HepG2 (cell line): ENCODE results near the gene CEACAM4. TPM values are rescaled to one million over a fixed set of nuclear protein-coding genes. Genes with fewer than 3 reads are reported as not detected.

Experiments used
- ATAC-seq: fragments of 200-7000 bp; cut with Tn5 transposase; 3 replicates; pipeline ENCODE4 v1.9.1; 2020; ENCODE audit warnings: mild to moderate bottlenecking, moderate library complexity
- BruUV-seq: library from RNA; stranded (reverse); fragments of 400-500 nt; replicated peaks from 2 replicates; lab custom pipeline; 2021; lab: Mats Ljungman, UMichigan
- CTCF ChIA-PET: fragments of 300-600 bp; formaldehyde crosslinking; extraction: SDS; loops from one replicate; lab custom pipeline; 2021; ENCODE audit warnings: low total read pairs, inconsistent platforms, low intra/inter-chr PET ratio; lab: Yijun Ruan, JAX
- POLR2A ChIA-PET: fragments of 350-600 bp; sonication (Branson Sonifier 250); formaldehyde crosslinking; loops from one replicate; lab custom pipeline; 2020; ENCODE audit warnings: antibody characterized with exemption, inconsistent platforms; lab: Yijun Ruan, JAX
- DNase-seq: peaks from one replicate; pipeline ENCODE4 v3.0.0-alpha.2; 2015; ENCODE audit warnings: low spot score
- FAIRE-seq: peaks from 3 replicates; lab custom pipeline; 2011; peaks lifted over from hg19 to GRCh38; lab: Jason Lieb, UNC
- H2AFZ ChIP-seq: one replicate; pipeline ENCODE4 v1.6.1; 2011; ENCODE audit warnings: low read length, inconsistent platforms
- H3K27ac ChIP-seq: fragments of 300-600 bp; 3 replicates; pipeline ENCODE4 v1.8.0; 2011; ENCODE audit warnings: mixed run types, mild to moderate bottlenecking, mixed read lengths, low read length, inconsistent platforms; ENCODE audit not compliant: insufficient read depth; ENCODE audit errors: extremely low read length
- H3K27me3 ChIP-seq, 2 experiments: fragments of 200-600 bp in 1 of 2; 2 replicates in 1 of 2; 3 replicates in 1 of 2; pipeline versions ENCODE4 v1.6.0 to v1.8.0; 2011; ENCODE audit warnings: low read length in 2 of 2, mild to moderate bottlenecking in 2 of 2, moderate library complexity in 2 of 2, inconsistent platforms in 1 of 2; ENCODE audit not compliant: insufficient read depth in 2 of 2, control insufficient read depth in 1 of 2
- H3K36me3 ChIP-seq, 2 experiments: fragments of 200-600 bp in 1 of 2; replicated peaks in 1 of 2; 2 replicates in 1 of 2; 3 replicates in 1 of 2; pipeline versions ENCODE4 v1.5.1 to v1.8.0; 2011; ENCODE audit warnings: low read length in 2 of 2, inconsistent platforms in 1 of 2; ENCODE audit not compliant: insufficient read depth in 2 of 2, control insufficient read depth in 1 of 2
- H3K4me1 ChIP-seq: 2 replicates; pipeline ENCODE4 v1.5.1; 2012; ENCODE audit warnings: low read length, inconsistent platforms; ENCODE audit not compliant: insufficient read depth
- H3K4me2 ChIP-seq: 2 replicates; pipeline ENCODE4 v1.6.0; 2011; ENCODE audit warnings: low read depth, low read length, inconsistent platforms
- H3K4me3 ChIP-seq, 3 experiments: fragments of 200-600 bp in 1 of 3; sonication (generic), shearing (Covaris generic) in 1 of 3; replicated peaks in 1 of 3; 2 replicates each; pipeline ENCODE4 v1.5.1; 2011 to 2016; ENCODE audit warnings: low read length in 3 of 3, inconsistent platforms in 2 of 3, low read depth in 2 of 3, mild to moderate bottlenecking in 2 of 3, control low read depth in 1 of 3, mixed read lengths in 1 of 3; ENCODE audit not compliant: insufficient read depth in 1 of 3
- H3K79me2 ChIP-seq: one replicate; pipeline ENCODE4 v1.6.1; 2011; ENCODE audit warnings: low read length, inconsistent platforms; ENCODE audit not compliant: insufficient read depth
- H3K9ac ChIP-seq: 2 replicates; pipeline ENCODE4 v1.6.0; 2011; ENCODE audit warnings: mild to moderate bottlenecking, low read depth, low read length, inconsistent platforms; ENCODE audit not compliant: insufficient read depth
- H3K9me3 ChIP-seq: 2 replicates; pipeline ENCODE4 v1.5.1; 2012; ENCODE audit warnings: mild to moderate bottlenecking, low read length
- H4K20me1 ChIP-seq: 2 replicates; pipeline ENCODE4 v1.6.0; 2011; ENCODE audit warnings: inconsistent platforms, mild to moderate bottlenecking, low read length, moderate library complexity; ENCODE audit not compliant: insufficient read depth
- BCLAF1 ChIP-seq: fragments of 450-650 bp; IDR thresholded peaks from 2 replicates; pipeline ENCODE4 v1.6.1; 2017; ENCODE audit warnings: mild to moderate bottlenecking
- DPF2 ChIP-seq: sonication (generic); formaldehyde crosslinking; IDR thresholded peaks from 2 replicates; pipeline ENCODE4 v1.4.0; 2020; ENCODE audit warnings: mild to moderate bottlenecking, low read depth, missing genetic modification reagents, borderline replicate concordance
- DR1 ChIP-seq: sonication (generic); formaldehyde crosslinking; IDR thresholded peaks from 2 replicates; pipeline ENCODE4 v1.8.0; 2021; ENCODE audit warnings: mild to moderate bottlenecking, missing genetic modification reagents, inconsistent platforms
- HNRNPLL ChIP-seq: fragments of 200-400 bp; formaldehyde crosslinking; IDR thresholded peaks from 2 replicates; pipeline ENCODE4 v1.6.1; 2017; ENCODE audit warnings: mild to moderate bottlenecking, low read depth, low read length; ENCODE audit not compliant: poor library complexity, severe bottlenecking
- JUND ChIP-seq: sonication (generic); formaldehyde crosslinking; IDR thresholded peaks from 2 replicates; pipeline ENCODE4 v1.8.0; 2022; ENCODE audit warnings: mild to moderate bottlenecking, missing genetic modification reagents
- MLX ChIP-seq: IDR thresholded peaks from 2 replicates; pipeline ENCODE4 v1.6.1; 2016
- NFYC ChIP-seq: IDR thresholded peaks from 2 replicates; pipeline ENCODE4 v1.6.1; 2016; ENCODE audit warnings: missing genetic modification reagents, missing compliant biosample characterization
- PAF1 ChIP-seq: IDR thresholded peaks from 2 replicates; pipeline ENCODE4 v1.6.1; 2016; ENCODE audit warnings: missing genetic modification reagents, missing compliant biosample characterization
- REXO4 ChIP-seq: sonication (generic); formaldehyde crosslinking; IDR thresholded peaks from 2 replicates; pipeline ENCODE4 v1.8.0; 2022; ENCODE audit warnings: missing genetic modification reagents, mild to moderate bottlenecking, borderline replicate concordance
- RFXANK ChIP-seq: IDR thresholded peaks from 2 replicates; pipeline ENCODE4 v1.6.1; 2016
- RXRB ChIP-seq: IDR thresholded peaks from 2 replicates; pipeline ENCODE4 v1.6.1; 2016; ENCODE audit warnings: borderline replicate concordance, missing genetic modification reagents, missing compliant biosample characterization
- ZKSCAN8 ChIP-seq: IDR thresholded peaks from 2 replicates; pipeline ENCODE4 v1.6.1; 2016; ENCODE audit warnings: borderline replicate concordance, missing genetic modification reagents, missing compliant biosample characterization
- ZMAT3 ChIP-seq: sonication (generic); formaldehyde crosslinking; conservative IDR thresholded peaks from 2 replicates; pipeline ENCODE4 v1.7.0; 2021; ENCODE audit warnings: missing genetic modification reagents
- ZNF382 ChIP-seq: sonication (generic); formaldehyde crosslinking; IDR thresholded peaks from 2 replicates; pipeline ENCODE4 v1.5.0; 2020; ENCODE audit warnings: missing genetic modification reagents, mild to moderate bottlenecking, borderline replicate concordance
- ZNF484 ChIP-seq: sonication (generic); formaldehyde crosslinking; IDR thresholded peaks from 2 replicates; pipeline ENCODE4 v1.5.1; 2020; ENCODE audit warnings: mild to moderate bottlenecking, low read depth, missing genetic modification reagents, borderline replicate concordance
- ZNF609 ChIP-seq: sonication (generic); formaldehyde crosslinking; IDR thresholded peaks from 2 replicates; pipeline ENCODE4 v1.4.0; 2020; ENCODE audit warnings: mild to moderate bottlenecking, missing genetic modification reagents, borderline replicate concordance
- ZNF776 ChIP-seq: sonication (generic); formaldehyde crosslinking; IDR thresholded peaks from 2 replicates; pipeline ENCODE4 v1.4.0; 2020; ENCODE audit warnings: mild to moderate bottlenecking, missing genetic modification reagents
- ZNF839 ChIP-seq: sonication (generic); formaldehyde crosslinking; IDR thresholded peaks from 2 replicates; pipeline ENCODE4 v1.4.0; 2020; ENCODE audit warnings: missing genetic modification reagents, mild to moderate bottlenecking, borderline replicate concordance
- WGBS: methylation state at CpG from one replicate; pipeline ENCODE4 v1.1.6; 2017; ENCODE audit warnings: low lambda C conversion rate; 5-methylcytosine and 5-hydroxymethylcytosine counted together
- in situ Hi-C: cut with HindIII; loops from 2 replicates; pipeline ENCODE4 v1.10.0; 2017; ENCODE audit warnings: low pct_unique_long_range_greater_than_20kb; ENCODE audit not compliant: extremely low pct_ligation_motif_present
- intact Hi-C: fragments of 100-400 bp; cut with micrococcal nuclease; formaldehyde crosslinking; loops from one replicate; pipeline ENCODE4 v1.10.0; 2022; ENCODE audit not compliant: unreplicated experiment
- polyA plus RNA-seq, 8 experiments: library from polyadenylated mRNA; depleted of rRNA in 3 of 8; stranded (reverse) in 7 of 8; unstranded in 1 of 8; fragments of >200 nt; fragmentation: Illumina TruSeq in 4 of 8; extraction: Trizol in 4 of 8; gene quantifications; 2 replicates each; pipeline versions ENCODE4 v1.2.1 to v1.2.3, GENCODE V29; 2011 to 2016; ENCODE audit warnings: low read depth in 4 of 8, missing spikeins in 1 of 8, mixed read lengths in 1 of 8; ENCODE audit not compliant: insufficient read depth in 1 of 8
- total RNA-seq, 5 experiments: library from RNA; depleted of rRNA; stranded (reverse); fragments of >200 nt; fragmentation: Illumina TruSeq; extraction: Trizol; gene quantifications; 2 replicates each; pipeline ENCODE4 v1.2.3, GENCODE V29; 2016; ENCODE audit warnings: low read depth in 1 of 5

CEACAM4 gene
- total and polyA plus RNA-seq, 2 of the 13 experiments (the other 11 are each of a cell fraction or from before 2014, with no cell fraction given), result not detected

- H2AFZ ChIP-seq, result no peak overlapping the region
- no peak overlapping the region for H3K27ac ChIP-seq
- no peaks in the 10 kb centered on the region for H3K36me3 ChIP-seq
- ATAC-seq (no peak), DNase-seq (no peak), FAIRE-seq (no peak)
- CTCF ChIA-PET, result no interaction called here
- H3K4me3 ChIP-seq, result no peak overlapping the region
- H4K20me1 ChIP-seq, result no peaks in the 10 kb centered on the region; the same call in 1 of the 2 replicates
- no TSS peak for BruUV-seq
- intact Hi-C loops, result no loop called here
- no peak overlapping the region for H3K9ac ChIP-seq
- H3K79me2 ChIP-seq, result no peaks in the 10 kb centered on the region
- H3K4me2 ChIP-seq, result no peak overlapping the region
- POLR2A ChIA-PET, result no interaction called here
- H3K27me3 ChIP-seq, result 0 out of 5 replicates have a peak, but pooled peaks cover 0 to 1% of the 10 kb centered on the region in 2 experiments
- no peaks in the 10 kb centered on the region for H3K4me1 ChIP-seq
- WGBS, result no CpG with 5 or more reads among the region's 1 CpG
- in situ Hi-C loops, result no loop called here
- H3K9me3 ChIP-seq, result peaks cover 32% of the 10 kb centered on the region
- no peak for TF ChIP-seq ZNF484 (CRISPR knock-in tag)
- TF ChIP-seq ZMAT3 (CRISPR knock-in tag), result no peak
- TF ChIP-seq RXRB (CRISPR knock-in tag), result no peak
- no peak for TF ChIP-seq BCLAF1
- TF ChIP-seq ZNF382 (CRISPR knock-in tag), result no peak
- TF ChIP-seq DR1, result no peak
- TF ChIP-seq ZNF839, result no peak
- no peak for TF ChIP-seq ZKSCAN8 (CRISPR knock-in tag)
- no peak for TF ChIP-seq HNRNPLL
- no peak for TF ChIP-seq MLX (CRISPR knock-in tag)
- no peak for TF ChIP-seq REXO4 (CRISPR knock-in tag)
- no peak for TF ChIP-seq NFYC (CRISPR knock-in tag)
- no peak for TF ChIP-seq ZNF609 (CRISPR knock-in tag)
- TF ChIP-seq DPF2 (CRISPR knock-in tag), result no peak
- no peak for TF ChIP-seq JUND
- TF ChIP-seq PAF1 (CRISPR knock-in tag), result no peak
- TF ChIP-seq RFXANK (CRISPR knock-in tag), result no peak
- TF ChIP-seq ZNF776 (CRISPR knock-in tag), result no peak
Measured at GRCh38 chr19:41584931-41585330, 41.9 kb downstream of the CEACAM4 start.
